OCI-LY1 (cell line): ENCODE measurements around the gene KRR1.

Experiments
- EZH2 ChIP-seq: fragments of 200-600 bp; sonication (generic), shearing (Covaris generic); IDR thresholded peaks from 2 replicates; pipeline ENCODE4 v1.8.0; 2017; ENCODE audit warnings: borderline replicate concordance, mixed run types, mild to moderate bottlenecking, antibody characterized with exemption, low read length, moderate library complexity, mixed read lengths
- TF ChIP-seq, protein P1 (sequence below): fragments of 200-600 bp; sonication (generic), shearing (Covaris generic); IDR thresholded peaks from 2 replicates; pipeline ENCODE4 v1.5.1; 2017; ENCODE audit warnings: mild to moderate bottlenecking, antibody characterized with exemption, low read length, moderate library complexity, mixed read lengths

DNA sequence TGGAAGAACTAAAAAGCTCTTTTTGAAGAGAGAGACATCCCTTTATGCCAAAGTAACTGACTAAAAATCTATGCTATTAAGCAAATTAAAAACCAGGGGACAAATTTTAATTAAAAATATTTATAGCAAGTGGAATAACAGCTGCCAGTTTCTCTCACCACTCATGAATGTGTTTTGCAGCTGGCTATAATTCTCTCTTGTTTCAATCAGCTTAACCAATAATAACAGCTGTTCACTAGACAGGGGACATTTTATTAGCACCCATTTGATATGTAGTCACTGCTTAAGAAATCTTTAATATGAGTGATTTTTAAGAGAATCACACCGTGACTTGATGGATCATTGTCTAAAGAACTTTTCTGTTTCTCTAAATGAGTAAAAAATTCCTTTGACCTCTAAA lies 34.2 kb upstream of the KRR1 start:
- TF ChIP-seq, protein P1, sequence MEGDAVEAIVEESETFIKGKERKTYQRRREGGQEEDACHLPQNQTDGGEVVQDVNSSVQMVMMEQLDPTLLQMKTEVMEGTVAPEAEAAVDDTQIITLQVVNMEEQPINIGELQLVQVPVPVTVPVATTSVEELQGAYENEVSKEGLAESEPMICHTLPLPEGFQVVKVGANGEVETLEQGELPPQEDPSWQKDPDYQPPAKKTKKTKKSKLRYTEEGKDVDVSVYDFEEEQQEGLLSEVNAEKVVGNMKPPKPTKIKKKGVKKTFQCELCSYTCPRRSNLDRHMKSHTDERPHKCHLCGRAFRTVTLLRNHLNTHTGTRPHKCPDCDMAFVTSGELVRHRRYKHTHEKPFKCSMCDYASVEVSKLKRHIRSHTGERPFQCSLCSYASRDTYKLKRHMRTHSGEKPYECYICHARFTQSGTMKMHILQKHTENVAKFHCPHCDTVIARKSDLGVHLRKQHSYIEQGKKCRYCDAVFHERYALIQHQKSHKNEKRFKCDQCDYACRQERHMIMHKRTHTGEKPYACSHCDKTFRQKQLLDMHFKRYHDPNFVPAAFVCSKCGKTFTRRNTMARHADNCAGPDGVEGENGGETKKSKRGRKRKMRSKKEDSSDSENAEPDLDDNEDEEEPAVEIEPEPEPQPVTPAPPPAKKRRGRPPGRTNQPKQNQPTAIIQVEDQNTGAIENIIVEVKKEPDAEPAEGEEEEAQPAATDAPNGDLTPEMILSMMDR, result no peak
- no peak for TF ChIP-seq EZH2
